HG03103 (cell line): Measurements from ENCODE around the gene THEM4.
"Not testable (repeated sequence)": the region's sequence is repeated elsewhere in the genome, so short reads cannot be mapped to it uniquely, and the experiment has no call there.

Source experiments
- ATAC-seq: cut with Tn5 transposase; IDR thresholded peaks from one replicate; pipeline ENCODE4 v1.9.1; 2021; ENCODE audit warnings: low read depth; ENCODE audit not compliant: unreplicated experiment

The THEM4 gene

GRCh38 chr1:151900804-151901203 lies 8.5 kb downstream of the THEM4 start:
- ATAC-seq, result not testable (repeated sequence)

- ATAC-seq, result no peak
Observed at GRCh38 chr1:151898519-151898991, 10.8 kb downstream of the THEM4 start.

- ATAC-seq, result no peak
Observed at GRCh38 chr1:151897991-151898431, 11.3 kb downstream of the THEM4 start.

DNA sequence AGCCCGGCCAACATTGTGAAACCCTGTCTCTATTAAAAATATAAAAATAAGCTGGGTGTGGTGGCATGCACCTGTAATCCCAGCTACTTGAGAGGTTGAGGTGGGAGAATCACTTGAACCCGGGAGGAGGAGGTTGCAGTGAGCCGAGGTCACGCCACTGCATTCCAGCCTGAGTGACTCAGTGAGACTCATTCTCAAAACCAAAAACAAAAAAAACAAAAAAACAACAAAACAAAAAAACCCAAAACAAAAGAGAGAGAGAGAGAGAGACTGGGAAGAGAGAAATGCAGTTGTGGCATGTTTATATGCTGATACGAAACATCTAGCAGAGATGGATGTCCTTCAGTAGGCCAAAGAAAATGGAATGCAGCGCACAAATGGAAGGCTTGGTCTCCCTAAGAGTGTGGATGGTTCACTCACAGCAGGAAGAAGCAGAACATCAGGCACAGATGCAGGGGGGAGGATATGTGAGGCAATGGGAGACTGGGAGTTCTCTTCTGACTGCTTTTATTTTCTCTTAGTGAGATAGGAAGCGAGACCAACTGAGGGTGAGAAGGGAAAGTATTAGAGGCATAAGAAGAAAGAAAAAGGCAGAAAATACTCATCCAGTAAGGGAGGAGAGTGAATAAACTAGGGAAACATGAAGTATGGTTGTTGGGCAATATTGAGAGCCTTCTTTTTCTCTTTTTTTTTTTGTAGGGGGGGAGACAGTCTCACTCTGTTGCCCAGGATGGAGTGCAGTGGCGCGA lies 16.0 kb downstream of the THEM4 start:
- no peak for ATAC-seq

DNA sequence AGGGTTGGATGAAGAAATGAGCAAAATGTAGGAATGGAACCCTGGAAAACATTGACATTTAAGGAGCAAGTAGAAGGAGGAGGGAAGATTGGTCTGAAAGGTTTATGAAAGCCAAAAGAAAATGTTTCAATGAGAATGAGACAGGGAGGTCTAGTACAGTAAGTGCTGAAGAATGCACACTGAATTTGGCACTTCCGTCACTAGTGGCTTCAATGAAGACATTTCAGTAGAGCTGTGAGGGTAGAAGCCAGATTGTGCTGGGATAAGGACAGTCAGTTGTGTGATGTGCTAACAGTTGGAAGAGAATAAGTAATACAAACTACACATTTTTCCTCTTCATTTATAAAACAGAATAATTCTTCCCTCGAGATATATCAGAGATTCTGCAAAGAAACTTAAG lies 17.1 kb downstream of the THEM4 start:
- ATAC-seq, result no peak

- no peak for ATAC-seq
Observed at GRCh38 chr1:151891512-151891911, 17.8 kb downstream of the THEM4 start.

DNA sequence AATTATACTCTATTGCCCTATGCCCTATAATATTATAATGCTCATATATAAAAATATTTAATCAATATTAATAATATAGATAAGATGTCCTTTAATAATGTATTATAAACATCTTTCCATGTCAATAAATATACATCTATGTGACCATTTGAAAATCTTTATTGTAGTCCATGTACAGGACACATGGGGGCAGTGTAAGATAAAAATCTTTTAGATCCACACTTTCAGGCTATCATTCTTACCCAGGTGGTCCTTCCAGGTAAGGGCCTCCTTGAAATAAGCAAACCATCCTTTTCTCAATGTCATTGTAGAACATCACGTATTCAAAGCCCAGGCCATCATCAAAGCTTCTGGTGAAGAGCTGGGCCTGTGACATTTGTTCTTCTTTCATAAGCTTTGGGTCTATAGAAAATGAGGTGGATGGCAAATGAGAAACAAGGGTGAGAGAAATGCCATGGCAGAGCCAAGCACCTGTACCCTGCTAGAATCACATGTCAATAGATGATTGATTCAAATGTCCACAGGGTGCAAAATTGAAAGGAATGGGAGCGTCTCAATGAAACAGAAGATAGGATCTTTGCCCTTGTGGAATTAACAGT lies 20.2 kb downstream of the THEM4 start:
- no peak for ATAC-seq

DNA sequence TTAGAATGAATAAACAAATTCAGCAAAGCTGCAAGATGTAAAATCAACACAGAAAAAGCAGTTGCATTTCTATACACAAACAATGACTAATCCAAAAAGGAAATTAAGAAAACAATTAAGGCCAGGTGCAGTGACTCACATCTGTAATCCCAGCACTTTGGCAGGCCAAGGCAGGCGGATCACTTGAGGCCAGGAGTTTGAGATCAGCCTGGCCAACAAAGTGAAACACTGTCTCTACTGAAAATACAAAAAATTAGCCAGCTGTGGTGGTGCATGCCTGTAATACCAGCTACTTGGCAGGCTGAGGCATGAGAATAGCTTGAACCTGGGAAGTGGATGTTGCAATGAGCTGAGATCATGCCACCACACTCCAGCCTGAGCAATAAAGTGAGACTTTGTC lies 22.3 kb downstream of the THEM4 start:
- ATAC-seq, result no peak

GRCh38 chr1:151885479-151885878 lies 23.8 kb downstream of the THEM4 start:
- no peak for ATAC-seq

GRCh38 chr1:151884879-151885278 lies 24.4 kb downstream of the THEM4 start:
- not testable (repeated sequence) for ATAC-seq

- not testable (repeated sequence) for ATAC-seq
Observed at GRCh38 chr1:151884445-151884844, 24.9 kb downstream of the THEM4 start.

DNA sequence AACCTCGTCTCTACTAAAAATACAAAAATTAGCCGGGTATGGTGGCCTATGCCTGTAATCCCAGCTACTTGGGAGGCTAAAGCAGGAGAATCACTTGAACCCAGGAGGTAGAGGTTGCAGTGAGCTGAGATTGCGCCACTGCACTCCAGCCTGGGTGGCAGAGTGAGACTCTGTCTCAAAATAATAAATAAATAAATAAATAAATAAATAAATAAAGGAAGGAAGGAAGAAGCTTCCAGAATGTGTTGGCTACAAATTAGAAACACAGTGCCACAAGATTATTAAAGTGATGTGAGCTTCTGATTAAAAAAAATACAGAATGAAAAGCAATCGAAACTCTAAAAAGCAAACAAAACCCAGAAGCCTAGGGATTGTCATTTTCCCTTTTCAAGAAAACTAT lies 25.4 kb downstream of the THEM4 start:
- ATAC-seq, result not testable (repeated sequence)

GRCh38 chr1:151882918-151883317 lies 26.4 kb downstream of the THEM4 start:
- ATAC-seq, result not testable (repeated sequence)

DNA sequence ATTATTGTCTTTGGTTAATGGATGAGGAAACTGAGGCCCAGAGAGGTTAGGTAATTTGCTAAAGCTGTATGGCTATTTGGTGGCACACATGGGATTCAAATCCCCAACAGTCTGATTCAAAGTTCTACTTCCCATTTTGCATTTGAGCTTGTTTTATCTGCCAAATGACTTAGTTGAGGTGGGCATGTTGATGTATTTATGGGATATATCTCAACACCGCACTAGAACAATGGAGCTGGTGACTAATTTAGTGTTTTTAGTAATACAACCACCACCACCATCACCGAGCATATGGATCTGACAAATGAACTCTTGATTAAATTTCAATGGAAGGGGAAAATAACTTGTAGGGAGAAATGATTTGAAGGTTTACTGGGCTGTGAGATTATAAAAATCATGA lies 26.8 kb downstream of the THEM4 start:
- ATAC-seq, result no peak

DNA sequence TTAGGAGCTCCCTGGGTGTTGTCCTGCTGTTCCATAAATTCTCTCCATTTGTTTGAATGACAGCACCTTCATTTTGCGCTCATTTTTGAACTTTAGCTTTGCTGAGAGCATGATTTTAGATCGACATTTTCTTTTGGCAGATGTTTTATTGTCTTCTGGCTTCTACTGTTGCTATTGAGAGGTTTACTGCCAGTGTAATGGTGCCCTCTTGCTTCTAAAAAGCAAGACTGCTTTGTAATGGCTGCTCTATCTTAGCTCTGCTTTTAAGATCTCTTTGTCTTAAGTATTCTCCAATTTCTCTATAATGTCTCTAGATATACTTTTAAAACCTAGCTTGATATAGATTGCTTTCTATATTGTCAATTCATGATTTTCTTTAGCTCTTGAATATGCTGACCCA lies 27.8 kb downstream of the THEM4 start:
- no peak for ATAC-seq

- ATAC-seq, result no peak
Observed at GRCh38 chr1:151875419-151876097, 33.8 kb downstream of the THEM4 start.

DNA sequence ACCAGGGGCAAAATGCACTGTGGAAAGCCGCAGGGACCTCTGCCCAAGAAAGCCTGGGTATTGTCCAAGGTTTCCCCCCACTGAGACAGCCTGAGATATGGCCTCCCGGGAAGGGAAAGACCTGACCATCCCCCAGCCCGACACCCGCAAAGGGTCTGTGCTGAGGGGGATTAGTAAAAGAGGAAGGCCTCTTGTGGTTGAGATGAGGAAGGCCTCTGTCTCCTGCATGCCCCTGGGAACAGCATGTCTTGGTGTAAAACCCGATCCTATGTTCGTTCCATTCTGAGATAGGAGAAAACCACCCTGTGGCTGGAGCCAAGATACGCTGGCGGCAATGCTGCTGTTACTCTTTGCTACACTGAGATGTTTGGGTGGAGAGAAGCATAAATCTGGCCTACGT lies 36.5 kb downstream of the THEM4 start:
- ATAC-seq, result not testable (repeated sequence)

GRCh38 chr1:151871284-151872030 lies 37.9 kb downstream of the THEM4 start:
- no peak for ATAC-seq

GRCh38 chr1:151868486-151868885 lies 40.8 kb downstream of the THEM4 start:
- ATAC-seq, result no peak

DNA sequence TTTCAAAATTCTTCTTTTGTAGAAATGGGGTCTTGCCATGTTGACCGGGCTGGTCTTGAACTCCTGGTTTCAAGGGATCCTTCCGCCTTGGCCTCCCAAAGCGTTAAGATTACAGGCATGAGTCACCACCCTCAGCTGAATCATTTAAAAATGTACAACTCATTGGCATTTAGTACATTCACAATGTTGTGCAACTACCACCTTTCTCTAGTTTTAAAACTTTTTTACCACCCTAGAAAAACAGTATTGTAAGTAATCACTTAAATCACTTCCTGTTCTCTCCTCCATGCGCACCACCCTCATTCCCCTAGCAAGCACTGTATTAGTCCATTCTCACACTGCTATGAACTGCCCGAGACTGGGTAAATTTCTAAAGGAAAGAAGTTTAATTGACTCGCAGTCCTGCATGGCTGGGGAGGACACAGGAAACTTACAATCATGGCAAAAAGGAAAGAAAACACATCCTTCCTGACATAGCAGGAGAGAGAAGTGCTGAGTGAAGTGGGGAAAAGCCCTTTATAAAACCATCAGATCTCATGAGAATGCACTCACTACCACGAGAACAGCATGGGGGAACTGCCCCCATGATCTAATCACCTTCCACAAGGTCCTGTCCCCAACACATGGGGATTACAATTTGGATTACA lies 41.4 kb downstream of the THEM4 start:
- ATAC-seq, result no peak
